Mesenchymal stem cell (in vitro differentiated cells and primary cell): Measurements from ENCODE around the gene AFAP1L2.

ENCODE experiments used
- DNase-seq: peaks from one replicate; pipeline ENCODE4 v3.0.0-alpha.2; 2013
- H2AFZ ChIP-seq: one replicate; pipeline ENCODE4 v1.6.1; 2013; ENCODE audit warnings: low read depth, mild to moderate bottlenecking, control low read depth, inconsistent platforms, low read length, moderate library complexity
- H2AK5ac ChIP-seq: 2 replicates; pipeline ENCODE4 v1.6.1; 2013; ENCODE audit warnings: low read length, moderate library complexity, mild to moderate bottlenecking, inconsistent platforms; ENCODE audit not compliant: severe bottlenecking
- H2BK120ac ChIP-seq: one replicate; pipeline ENCODE4 v1.6.1; 2013; ENCODE audit warnings: low read depth, mild to moderate bottlenecking, inconsistent platforms, low read length, moderate library complexity
- H2BK12ac ChIP-seq, 2 experiments: one replicate each; pipeline ENCODE4 v1.6.1; 2013; ENCODE audit warnings: inconsistent platforms in 2 of 2, low read length in 2 of 2, mild to moderate bottlenecking in 2 of 2, moderate library complexity in 2 of 2, control low read depth in 1 of 2
- H2BK15ac ChIP-seq: one replicate; pipeline ENCODE4 v1.6.1; 2013; ENCODE audit warnings: mild to moderate bottlenecking, low read depth, inconsistent platforms; ENCODE audit not compliant: poor library complexity, severe bottlenecking
- H2BK5ac ChIP-seq: 2 replicates; pipeline ENCODE4 v1.6.1; 2013; ENCODE audit warnings: low read depth, mild to moderate bottlenecking, low read length, control low read depth, inconsistent platforms; ENCODE audit not compliant: poor library complexity, severe bottlenecking
- H3K14ac ChIP-seq, 2 experiments: one replicate each; pipeline ENCODE4 v1.6.1; 2013; ENCODE audit warnings: inconsistent platforms in 2 of 2, low read length in 2 of 2, control low read depth in 1 of 2, mild to moderate bottlenecking in 1 of 2, moderate library complexity in 1 of 2
- H3K18ac ChIP-seq, 2 experiments: one replicate each; pipeline ENCODE4 v1.6.1; 2013; ENCODE audit warnings: inconsistent platforms in 2 of 2, low read length in 2 of 2, control low read depth in 1 of 2, low read depth in 1 of 2, mild to moderate bottlenecking in 1 of 2
- H3K23ac ChIP-seq, 2 experiments: one replicate each; pipeline ENCODE4 v1.6.1; 2013; ENCODE audit warnings: inconsistent platforms in 2 of 2, low read length in 2 of 2, mild to moderate bottlenecking in 2 of 2, moderate library complexity in 2 of 2, control low read depth in 1 of 2
- H3K27ac ChIP-seq: 2 replicates; pipeline ENCODE4 v1.5.1; 2013; ENCODE audit warnings: mild to moderate bottlenecking, moderate library complexity, low read length, control low read depth, inconsistent platforms; ENCODE audit not compliant: poor library complexity, severe bottlenecking
- H3K27me3 ChIP-seq, 2 experiments: 2 replicates each; pipeline versions ENCODE4 v1.6.1 to v1.7.0; 2013; ENCODE audit warnings: low read length in 2 of 2, mild to moderate bottlenecking in 2 of 2, moderate library complexity in 2 of 2, control low read depth in 1 of 2, inconsistent platforms in 1 of 2; ENCODE audit not compliant: control insufficient read depth in 1 of 2, insufficient read depth in 1 of 2
- H3K36me3 ChIP-seq, 2 experiments: 2 replicates each; pipeline versions ENCODE4 v1.6.1 to v1.7.0; 2013; ENCODE audit warnings: low read length in 2 of 2, control low read depth in 1 of 2, inconsistent platforms in 1 of 2, low read depth in 1 of 2, mild to moderate bottlenecking in 1 of 2; ENCODE audit not compliant: insufficient read depth in 2 of 2, control insufficient read depth in 1 of 2
- H3K4ac ChIP-seq, 2 experiments: one replicate each; pipeline ENCODE4 v1.6.1; 2013; ENCODE audit warnings: inconsistent platforms in 2 of 2, low read length in 2 of 2, mild to moderate bottlenecking in 2 of 2, moderate library complexity in 2 of 2, control low read depth in 1 of 2, low read depth in 1 of 2
- H3K4me1 ChIP-seq: 2 replicates; pipeline ENCODE4 v1.6.1; 2013; ENCODE audit warnings: low read depth, low read length, control low read depth; ENCODE audit not compliant: control insufficient read depth, insufficient read depth
- H3K4me2 ChIP-seq: 2 replicates; pipeline ENCODE4 v1.6.1; 2013; ENCODE audit warnings: low read length, mild to moderate bottlenecking, inconsistent platforms; ENCODE audit not compliant: poor library complexity, severe bottlenecking
- H3K4me3 ChIP-seq, 2 experiments: 2 replicates each; pipeline versions ENCODE4 v1.5.1 to v1.7.0; 2013; ENCODE audit warnings: low read length in 2 of 2, mild to moderate bottlenecking in 2 of 2, control low read depth in 1 of 2, low read depth in 1 of 2; ENCODE audit not compliant: insufficient read depth in 1 of 2
- H3K79me1 ChIP-seq: replicated peaks from 2 replicates; pipeline ENCODE4 v1.6.1; 2013; ENCODE audit warnings: mild to moderate bottlenecking, control low read depth, low read length, inconsistent platforms; ENCODE audit not compliant: poor library complexity, severe bottlenecking
- H3K9ac ChIP-seq: 2 replicates; pipeline ENCODE4 v1.7.0; 2013; ENCODE audit warnings: mild to moderate bottlenecking, low read length, moderate library complexity
- H3K9me3 ChIP-seq: 2 replicates; pipeline ENCODE4 v1.7.0; 2013; ENCODE audit warnings: mild to moderate bottlenecking, low read length; ENCODE audit not compliant: control insufficient read depth
- H4K8ac ChIP-seq: one replicate; pipeline ENCODE4 v1.6.1; 2013; ENCODE audit warnings: inconsistent platforms, mild to moderate bottlenecking, low read length, moderate library complexity
- H4K91ac ChIP-seq: one replicate; pipeline ENCODE4 v1.6.1; 2013; ENCODE audit warnings: mild to moderate bottlenecking, low read length, inconsistent platforms
- WGBS: methylation state at CpG from one replicate; pipeline ENCODE4 v1.1.7; 2013; ENCODE audit warnings: mixed read lengths; 5-methylcytosine and 5-hydroxymethylcytosine counted together

AFAP1L2 gene

GRCh38 chr10:114295393-114295792, 108.9 kb downstream of the AFAP1L2 start:
- Histone ChIP-seq H3K4me2 (no peak overlapping the region), H3K9me3 (peaks cover 36% of the 10 kb centered on the region), H3K4me1 (no peaks in the 10 kb centered on the region), H2BK15ac (no peak overlapping the region), H2AFZ (no peak overlapping the region), H4K8ac (no peak overlapping the region), H3K79me1 (no peaks in the 10 kb centered on the region), H3K9ac (no peak overlapping the region), H3K27ac (no peak overlapping the region), H2BK120ac (no peak overlapping the region), H3K27me3 (peaks cover 0 to 12% of the 10 kb centered on the region in 2 experiments), H4K91ac (no peak overlapping the region), H3K4me3 (no peak overlapping the region), H2BK12ac (no peak overlapping the region), H2AK5ac (no peak overlapping the region), H3K18ac (no peak overlapping the region), H2BK5ac (no peak overlapping the region), H3K36me3 (peaks cover 0 to 10% of the 10 kb centered on the region in 2 experiments), H3K14ac (no peak overlapping the region), H3K4ac (no peak overlapping the region), H3K23ac (no peak overlapping the region)
- no peak for DNase-seq
- 0% methylated on average over 1 of the region's 1 CpG for WGBS

GRCh38 chr10:114294549-114294948, 109.8 kb downstream of the AFAP1L2 start:
- no peak overlapping the region for H4K91ac ChIP-seq
- no peak overlapping the region for H3K4ac ChIP-seq
- no peak overlapping the region for H3K9ac ChIP-seq
- H3K23ac ChIP-seq, result no peak overlapping the region
- no peaks in the 10 kb centered on the region for H3K4me1 ChIP-seq
- H3K36me3 ChIP-seq, result peaks cover 0 to 12% of the 10 kb centered on the region in 2 experiments
- H2AK5ac ChIP-seq, result no peak overlapping the region
- H3K9me3 ChIP-seq, result peaks cover 36% of the 10 kb centered on the region
- H2AFZ ChIP-seq, result no peak overlapping the region
- H3K18ac ChIP-seq, result no peak overlapping the region
- H3K4me2 ChIP-seq, result no peak overlapping the region
- no peak for DNase-seq
- H4K8ac ChIP-seq, result no peak overlapping the region
- H3K14ac ChIP-seq, result no peak overlapping the region
- H2BK15ac ChIP-seq, result no peak overlapping the region
- H3K27me3 ChIP-seq, result peaks cover 0 to 14% of the 10 kb centered on the region in 2 experiments
- H2BK12ac ChIP-seq, result no peak overlapping the region
- no peak overlapping the region for H3K27ac ChIP-seq
- H2BK5ac ChIP-seq, result no peak overlapping the region
- no peaks in the 10 kb centered on the region for H3K79me1 ChIP-seq
- H3K4me3 ChIP-seq, result no peak overlapping the region
- no peak overlapping the region for H2BK120ac ChIP-seq

- 98% methylated on average over 4 of the region's 5 CpGs for WGBS
- no peak for DNase-seq
- Histone ChIP-seq H3K27ac (no peak overlapping the region), H2AK5ac (no peak overlapping the region), H2BK12ac (no peak overlapping the region), H3K4me1 (no peaks in the 10 kb centered on the region), H3K4me2 (no peak overlapping the region), H3K14ac (no peak overlapping the region), H3K4me3 (no peak overlapping the region), H3K27me3 (peaks cover 0 to 20% of the 10 kb centered on the region in 2 experiments), H4K8ac (no peak overlapping the region), H3K9me3 (peaks cover 36% of the 10 kb centered on the region), H3K36me3 (peaks cover 0 to 12% of the 10 kb centered on the region in 2 experiments), H3K23ac (no peak overlapping the region), H3K4ac (no peak overlapping the region), H3K18ac (no peak overlapping the region), H2AFZ (no peak overlapping the region), H2BK15ac (no peak overlapping the region), H2BK120ac (no peak overlapping the region), H2BK5ac (no peak overlapping the region), H3K9ac (no peak overlapping the region), H3K79me1 (no peaks in the 10 kb centered on the region), H4K91ac (no peak overlapping the region)
Observed at GRCh38 chr10:114293075-114293474, 111.2 kb downstream of the AFAP1L2 start.

- Histone ChIP-seq H2AFZ (no peak overlapping the region), H2BK5ac (no peak overlapping the region), H2BK120ac (no peak overlapping the region), H3K36me3 (peaks cover 0 to 3% of the 10 kb centered on the region in 2 experiments), H2BK12ac (no peak overlapping the region), H3K4me3 (no peak overlapping the region), H3K23ac (no peak overlapping the region), H2AK5ac (no peak overlapping the region), H3K9ac (no peak overlapping the region), H3K4me2 (no peak overlapping the region), H3K27ac (no peak overlapping the region), H3K18ac (no peak overlapping the region), H3K14ac (no peak overlapping the region), H4K8ac (no peak overlapping the region), H3K79me1 (no peaks in the 10 kb centered on the region), H3K4ac (no peak overlapping the region), H4K91ac (no peak overlapping the region), H2BK15ac (no peak overlapping the region), H3K9me3 (peaks cover 28% of the 10 kb centered on the region), H3K4me1 (no peaks in the 10 kb centered on the region), H3K27me3 (peaks cover 0 to 30% of the 10 kb centered on the region in 2 experiments)
- no peak for DNase-seq
- WGBS, result 84% methylated on average over 8 of the region's 8 CpGs
Observed at GRCh38 chr10:114291516-114291915, 112.8 kb downstream of the AFAP1L2 start.
